Muscle layer of colon (tissue), 2 donors: ENCODE results near the gene ERP27.

Experiments
- H3K27ac ChIP-seq: one replicate; pipeline ENCODE4 v1.7.0; 2013; ENCODE audit warnings: low read depth, mild to moderate bottlenecking, low read length, moderate library complexity
- H3K27me3 ChIP-seq, 2 donors: one replicate each; pipeline ENCODE4 v1.7.0; 2013; ENCODE audit warnings: low read length in 2 of 2, mild to moderate bottlenecking in 2 of 2; ENCODE audit not compliant: insufficient read depth in 2 of 2, control insufficient read depth in 1 of 2
- H3K36me3 ChIP-seq: one replicate; pipeline ENCODE4 v1.7.0; 2013; ENCODE audit warnings: mild to moderate bottlenecking, low read length; ENCODE audit not compliant: insufficient read depth
- H3K4me1 ChIP-seq: one replicate; pipeline ENCODE4 v1.7.0; 2013; ENCODE audit warnings: mild to moderate bottlenecking, low read length; ENCODE audit not compliant: insufficient read depth
- H3K4me3 ChIP-seq, 2 donors: one replicate each; pipeline ENCODE4 v1.7.0; 2013; ENCODE audit warnings: low read length in 2 of 2, low read depth in 1 of 2, mild to moderate bottlenecking in 1 of 2, moderate library complexity in 1 of 2
- H3K9ac ChIP-seq: one replicate; pipeline ENCODE4 v1.7.0; 2013; ENCODE audit warnings: low read length
- H3K9me3 ChIP-seq: one replicate; pipeline ENCODE4 v1.7.0; 2013; ENCODE audit warnings: mild to moderate bottlenecking, low read length
- donor health status: abdominal sarcoma.
- donor health status: Adenocarcinoma of cecum.

The ERP27 gene

GRCh38 chr12:14874882-14875281 is 63.5 kb downstream of the ERP27 start:
- no peaks in the 10 kb centered on the region for H3K9me3 ChIP-seq
- H3K36me3 ChIP-seq: no peaks in the 10 kb centered on the region
- H3K27me3 ChIP-seq: no peaks in the 10 kb centered on the region
- peaks cover 16% of the 10 kb centered on the region for H3K4me1 ChIP-seq
- H3K9ac ChIP-seq: no peak overlapping the region
- no peak overlapping the region for H3K4me3 ChIP-seq
- H3K27ac ChIP-seq: no peak overlapping the region

GRCh38 chr12:14873440-14874185 is 64.7 kb downstream of the ERP27 start:
- no peak overlapping the region for H3K4me3 ChIP-seq
- H3K27ac ChIP-seq: no peak overlapping the region
- H3K4me1 ChIP-seq: peaks cover 16% of the 10 kb centered on the region
- no peaks in the 10 kb centered on the region for H3K27me3 ChIP-seq
- H3K9me3 ChIP-seq: no peaks in the 10 kb centered on the region
- no peaks in the 10 kb centered on the region for H3K36me3 ChIP-seq
- no peak overlapping the region for H3K9ac ChIP-seq

- Histone ChIP-seq H3K4me3 (no peak overlapping the region), H3K27ac (no peak overlapping the region), H3K9ac (no peak overlapping the region), H3K27me3 (no peaks in the 10 kb centered on the region), H3K4me1 (peaks cover 16% of the 10 kb centered on the region), H3K9me3 (no peaks in the 10 kb centered on the region), H3K36me3 (no peaks in the 10 kb centered on the region)
Measured at GRCh38 chr12:14871886-14872285, 66.5 kb downstream of the ERP27 start.

DNA sequence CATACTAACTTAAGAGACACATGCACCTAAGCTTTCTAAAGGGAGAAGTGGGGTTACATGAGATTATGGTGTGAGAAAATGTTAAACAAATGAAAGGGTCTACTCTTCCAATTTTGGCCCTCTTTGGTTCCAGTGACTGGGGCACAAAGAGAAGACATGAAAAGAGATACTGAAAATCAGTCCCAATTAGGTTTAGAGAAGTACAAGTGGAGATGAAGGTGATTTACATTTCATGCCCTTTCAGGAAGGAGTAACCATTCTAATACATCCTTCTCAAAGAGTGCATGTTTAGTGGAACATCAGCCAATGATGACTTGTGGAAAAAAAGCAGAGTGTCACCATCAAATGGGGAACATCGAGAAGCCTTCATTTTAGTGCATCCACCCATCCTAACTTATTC is 67.1 kb downstream of the ERP27 start:
- Histone ChIP-seq H3K9me3 (no peaks in the 10 kb centered on the region), H3K4me3 (no peak overlapping the region), H3K36me3 (no peaks in the 10 kb centered on the region), H3K4me1 (peaks cover 16% of the 10 kb centered on the region), H3K9ac (no peak overlapping the region), H3K27me3 (no peaks in the 10 kb centered on the region), H3K27ac (no peak overlapping the region)

DNA sequence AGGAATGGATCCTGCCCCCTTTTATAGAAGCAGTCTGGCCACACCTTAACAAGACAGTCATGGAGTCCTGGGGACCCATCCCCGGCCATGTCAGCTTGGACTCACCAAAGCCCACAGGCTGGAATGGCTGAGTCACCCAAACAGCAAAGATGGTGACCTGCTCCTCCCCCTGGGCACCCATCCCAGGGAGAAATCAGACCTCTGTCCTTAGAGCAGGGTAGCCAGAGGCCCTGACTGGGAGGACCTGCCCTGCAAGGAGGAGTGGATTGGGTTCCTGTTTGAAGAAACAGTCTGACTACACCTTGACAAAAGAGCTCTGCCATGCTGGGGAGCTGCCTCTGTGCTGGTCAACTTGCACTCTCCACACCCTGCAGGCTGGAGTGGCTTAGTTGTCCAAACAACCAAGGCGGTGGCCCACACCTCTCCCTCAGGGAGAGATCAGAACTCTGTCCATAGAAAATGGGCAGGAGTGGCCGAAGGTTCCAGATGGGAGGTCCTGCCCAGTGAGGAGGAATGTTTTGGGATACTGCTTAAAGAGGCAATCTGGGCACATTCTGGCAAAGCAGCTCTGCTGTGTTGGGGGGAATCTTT is 69.3 kb downstream of the ERP27 start:
- peaks cover 16% of the 10 kb centered on the region for H3K4me1 ChIP-seq
- no peak overlapping the region for H3K9ac ChIP-seq
- no peak overlapping the region for H3K27ac ChIP-seq
- no peak overlapping the region for H3K4me3 ChIP-seq
- no peaks in the 10 kb centered on the region for H3K27me3 ChIP-seq
- no peaks in the 10 kb centered on the region for H3K9me3 ChIP-seq
- no peaks in the 10 kb centered on the region for H3K36me3 ChIP-seq
